Measurements from ENCODE around the gene TMEM266.

DNA sequence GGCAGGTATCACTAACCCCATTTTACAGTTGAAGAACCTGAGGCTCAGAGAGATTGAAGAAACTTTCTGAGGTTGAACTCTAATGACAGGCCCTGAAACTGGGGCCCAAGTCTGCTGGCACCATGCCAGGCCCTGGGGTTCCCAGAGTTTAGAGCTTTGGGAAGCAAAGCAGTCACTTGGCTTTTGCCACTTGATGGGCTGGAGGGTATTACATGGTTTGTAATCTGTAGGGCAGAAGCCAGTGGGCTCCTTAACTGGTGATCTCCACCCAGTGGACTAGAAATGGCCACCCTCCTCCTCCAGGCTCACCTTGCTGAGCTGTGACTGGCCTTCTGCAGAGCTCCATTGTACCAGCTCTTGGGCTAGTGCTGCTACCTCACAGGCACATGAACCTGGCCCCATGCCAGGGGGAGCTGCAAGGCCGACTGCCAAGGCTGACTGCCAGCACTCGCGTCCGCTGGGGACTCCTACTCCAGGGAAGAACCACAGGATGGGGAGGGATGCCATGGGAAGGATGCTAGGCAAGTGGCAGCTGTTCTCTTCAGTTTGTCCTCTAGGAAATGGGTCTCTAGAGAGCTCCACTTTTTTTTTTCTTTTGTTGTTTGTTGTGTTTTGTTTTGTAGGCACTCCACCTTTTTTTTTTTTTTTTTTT is 146.7 kb downstream of the TMEM266 start:
- no peak for TF ChIP-seq ZBTB1 (tag by site-specific recombination; IDR thresholded peaks at IDR 0.05)
- TF ChIP-seq, protein P1, sequence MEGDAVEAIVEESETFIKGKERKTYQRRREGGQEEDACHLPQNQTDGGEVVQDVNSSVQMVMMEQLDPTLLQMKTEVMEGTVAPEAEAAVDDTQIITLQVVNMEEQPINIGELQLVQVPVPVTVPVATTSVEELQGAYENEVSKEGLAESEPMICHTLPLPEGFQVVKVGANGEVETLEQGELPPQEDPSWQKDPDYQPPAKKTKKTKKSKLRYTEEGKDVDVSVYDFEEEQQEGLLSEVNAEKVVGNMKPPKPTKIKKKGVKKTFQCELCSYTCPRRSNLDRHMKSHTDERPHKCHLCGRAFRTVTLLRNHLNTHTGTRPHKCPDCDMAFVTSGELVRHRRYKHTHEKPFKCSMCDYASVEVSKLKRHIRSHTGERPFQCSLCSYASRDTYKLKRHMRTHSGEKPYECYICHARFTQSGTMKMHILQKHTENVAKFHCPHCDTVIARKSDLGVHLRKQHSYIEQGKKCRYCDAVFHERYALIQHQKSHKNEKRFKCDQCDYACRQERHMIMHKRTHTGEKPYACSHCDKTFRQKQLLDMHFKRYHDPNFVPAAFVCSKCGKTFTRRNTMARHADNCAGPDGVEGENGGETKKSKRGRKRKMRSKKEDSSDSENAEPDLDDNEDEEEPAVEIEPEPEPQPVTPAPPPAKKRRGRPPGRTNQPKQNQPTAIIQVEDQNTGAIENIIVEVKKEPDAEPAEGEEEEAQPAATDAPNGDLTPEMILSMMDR (tag by site-specific recombination; IDR thresholded peaks at IDR 0.05) = no peak
- TF ChIP-seq YY1 (tag by site-specific recombination; IDR thresholded peaks at IDR 0.05) = no peak
- TF ChIP-seq ZNF211 (tag by site-specific recombination; IDR thresholded peaks at IDR 0.05; ENCODE audit: low read depth) = no peak
